ENCODE results near the gene COL25A1. TPM values are rescaled to one million over a fixed set of nuclear protein-coding genes. Genes with fewer than 3 reads are reported as not detected.

The COL25A1 gene
- total RNA-seq, 1 experiment from 2014 or later, result 2.1 TPM

- Histone ChIP-seq H3K4me3 (ENCODE audit: insufficient read depth, low read depth, low read length) (no peak overlapping the region), H3K36me3 (replicated peaks; ENCODE audit: control insufficient read depth, insufficient read depth, low read length) (no peaks in the 10 kb centered on the region), H3K27me3 (ENCODE audit: control insufficient read depth, insufficient read depth, low read length) (no peaks in the 10 kb centered on the region)
- no peak for DNase-seq
Observed at GRCh38 chr4:109183931-109184490, 118.4 kb downstream of the COL25A1 start.

GRCh38 chr4:109182696-109183095 lies 119.8 kb downstream of the COL25A1 start:
- Histone ChIP-seq H3K36me3 (replicated peaks; ENCODE audit: control insufficient read depth, insufficient read depth, low read length) (no peaks in the 10 kb centered on the region), H3K27me3 (ENCODE audit: control insufficient read depth, insufficient read depth, low read length) (no peaks in the 10 kb centered on the region), H3K4me3 (ENCODE audit: insufficient read depth, low read depth, low read length) (no peak overlapping the region)
- DNase-seq, result no peak

GRCh38 chr4:109179061-109179460 lies 123.4 kb downstream of the COL25A1 start:
- Histone ChIP-seq H3K36me3 (replicated peaks; ENCODE audit: control insufficient read depth, insufficient read depth, low read length) (no peaks in the 10 kb centered on the region), H3K4me3 (ENCODE audit: insufficient read depth, low read depth, low read length) (no peak overlapping the region), H3K27me3 (ENCODE audit: control insufficient read depth, insufficient read depth, low read length) (no peaks in the 10 kb centered on the region)
- no peak for DNase-seq

- Histone ChIP-seq H3K4me3 (ENCODE audit: insufficient read depth, low read depth, low read length) (no peak overlapping the region), H3K27me3 (ENCODE audit: control insufficient read depth, insufficient read depth, low read length) (no peaks in the 10 kb centered on the region), H3K36me3 (replicated peaks; ENCODE audit: control insufficient read depth, insufficient read depth, low read length) (no peaks in the 10 kb centered on the region)
- DNase-seq, result no peak
Observed at GRCh38 chr4:109177096-109177810, 125.2 kb downstream of the COL25A1 start.

GRCh38 chr4:109174224-109174953 lies 128.1 kb downstream of the COL25A1 start:
- no peak for DNase-seq
- no peaks in the 10 kb centered on the region for H3K36me3 ChIP-seq (replicated peaks; ENCODE audit: control insufficient read depth, insufficient read depth, low read length)
- H3K4me3 ChIP-seq (ENCODE audit: insufficient read depth, low read depth, low read length), result no peak overlapping the region
- H3K27me3 ChIP-seq (ENCODE audit: control insufficient read depth, insufficient read depth, low read length), result no peaks in the 10 kb centered on the region

GRCh38 chr4:109172301-109172700 lies 130.2 kb downstream of the COL25A1 start:
- Histone ChIP-seq H3K36me3 (replicated peaks; ENCODE audit: control insufficient read depth, insufficient read depth, low read length) (no peaks in the 10 kb centered on the region), H3K4me3 (ENCODE audit: insufficient read depth, low read depth, low read length) (no peak overlapping the region), H3K27me3 (ENCODE audit: control insufficient read depth, insufficient read depth, low read length) (no peaks in the 10 kb centered on the region)
- DNase-seq, result no peak

- Histone ChIP-seq H3K4me3 (ENCODE audit: insufficient read depth, low read depth, low read length) (no peak overlapping the region), H3K36me3 (replicated peaks; ENCODE audit: control insufficient read depth, insufficient read depth, low read length) (no peaks in the 10 kb centered on the region), H3K27me3 (ENCODE audit: control insufficient read depth, insufficient read depth, low read length) (no peaks in the 10 kb centered on the region)
- no peak for DNase-seq
Observed at GRCh38 chr4:109171070-109171469, 131.4 kb downstream of the COL25A1 start.

GRCh38 chr4:109169170-109169569 lies 133.3 kb downstream of the COL25A1 start:
- Histone ChIP-seq H3K4me3 (ENCODE audit: insufficient read depth, low read depth, low read length) (no peak overlapping the region), H3K36me3 (replicated peaks; ENCODE audit: control insufficient read depth, insufficient read depth, low read length) (no peaks in the 10 kb centered on the region), H3K27me3 (ENCODE audit: control insufficient read depth, insufficient read depth, low read length) (no peaks in the 10 kb centered on the region)
- DNase-seq, result no peak

GRCh38 chr4:109166586-109166985 lies 135.9 kb downstream of the COL25A1 start:
- DNase-seq, result no peak
- Histone ChIP-seq H3K4me3 (ENCODE audit: insufficient read depth, low read depth, low read length) (no peak overlapping the region), H3K27me3 (ENCODE audit: control insufficient read depth, insufficient read depth, low read length) (no peaks in the 10 kb centered on the region), H3K36me3 (replicated peaks; ENCODE audit: control insufficient read depth, insufficient read depth, low read length) (no peaks in the 10 kb centered on the region)

- no peak for DNase-seq
- Histone ChIP-seq H3K27me3 (ENCODE audit: control insufficient read depth, insufficient read depth, low read length) (no peaks in the 10 kb centered on the region), H3K36me3 (replicated peaks; ENCODE audit: control insufficient read depth, insufficient read depth, low read length) (no peaks in the 10 kb centered on the region), H3K4me3 (ENCODE audit: insufficient read depth, low read depth, low read length) (no peak overlapping the region)
Observed at GRCh38 chr4:109166126-109166525, 136.3 kb downstream of the COL25A1 start.

- DNase-seq, result no peak
Observed at GRCh38 chr4:109164011-109164410, 138.4 kb downstream of the COL25A1 start.

GRCh38 chr4:109163493-109163892 lies 139.0 kb downstream of the COL25A1 start:
- no peak for DNase-seq
- Histone ChIP-seq H3K36me3 (replicated peaks; ENCODE audit: control insufficient read depth, insufficient read depth, low read length) (no peaks in the 10 kb centered on the region), H3K4me3 (ENCODE audit: insufficient read depth, low read depth, low read length) (no peak overlapping the region), H3K27me3 (ENCODE audit: control insufficient read depth, insufficient read depth, low read length) (no peaks in the 10 kb centered on the region)

More at GRCh38 chr4:109164011-109164410, 138.4 kb downstream of the COL25A1 start:
- H3K27me3 ChIP-seq (ENCODE audit: control insufficient read depth, insufficient read depth, low read length), result no peaks in the 10 kb centered on the region
- no peaks in the 10 kb centered on the region for H3K36me3 ChIP-seq (replicated peaks; ENCODE audit: control insufficient read depth, insufficient read depth, low read length)
- no peak overlapping the region for H3K4me3 ChIP-seq (ENCODE audit: insufficient read depth, low read depth, low read length)

- no peak for DNase-seq
Observed at GRCh38 chr4:109162759-109163158, 139.7 kb downstream of the COL25A1 start.

GRCh38 chr4:109160494-109160893 lies 142.0 kb downstream of the COL25A1 start:
- no peak overlapping the region for H3K4me3 ChIP-seq (ENCODE audit: insufficient read depth, low read depth, low read length)
- no peaks in the 10 kb centered on the region for H3K36me3 ChIP-seq (replicated peaks; ENCODE audit: control insufficient read depth, insufficient read depth, low read length)
- DNase-seq, result no peak
- H3K27me3 ChIP-seq (ENCODE audit: control insufficient read depth, insufficient read depth, low read length), result no peaks in the 10 kb centered on the region

More at GRCh38 chr4:109162759-109163158, 139.7 kb downstream of the COL25A1 start:
- Histone ChIP-seq H3K36me3 (replicated peaks; ENCODE audit: control insufficient read depth, insufficient read depth, low read length) (no peaks in the 10 kb centered on the region), H3K27me3 (ENCODE audit: control insufficient read depth, insufficient read depth, low read length) (no peaks in the 10 kb centered on the region), H3K4me3 (ENCODE audit: insufficient read depth, low read depth, low read length) (no peak overlapping the region)

- Histone ChIP-seq H3K4me3 (ENCODE audit: insufficient read depth, low read depth, low read length) (no peak overlapping the region), H3K36me3 (replicated peaks; ENCODE audit: control insufficient read depth, insufficient read depth, low read length) (no peaks in the 10 kb centered on the region), H3K27me3 (ENCODE audit: control insufficient read depth, insufficient read depth, low read length) (no peaks in the 10 kb centered on the region)
- no peak for DNase-seq
Observed at GRCh38 chr4:109157696-109158095, 144.8 kb downstream of the COL25A1 start.
